NCI-H2227 treated with DMSO at 0.1 percent for 48 hours (cell line): ENCODE measurements around the gene MRPS21.
A peak's percentile ranks its signal among the peaks of the same experiment; 100 is the strongest.
"Not testable (repeated sequence)": the region's sequence is repeated elsewhere in the genome, so short reads cannot be mapped to it uniquely, and the experiment has no call there.

Experiments used
- DNase-seq: peaks from one replicate; lab custom pipeline; 2025; lab: John Stamatoyannopoulos, UW

The MRPS21 gene

GRCh38 chr1:150281758-150282557 lies 11.7 kb upstream of the MRPS21 start, which contains the start of gene CIART:
Gene CIART (plus strand): TSS chr1:150282554. CDS start chr1:150283268, 714 bp downstream.
- DNase-seq: peak; percentile 99

- no peak for DNase-seq
Observed at GRCh38 chr1:150282558-150282958, 11.1 kb upstream of the MRPS21 start.

- no peak for DNase-seq
Observed at GRCh38 chr1:150283260-150283659, 10.4 kb upstream of the MRPS21 start.

- no peak for DNase-seq
Observed at GRCh38 chr1:150288382-150288781, 5.3 kb upstream of the MRPS21 start.

GRCh38 chr1:150288822-150289221 lies 4.8 kb upstream of the MRPS21 start:
- no peak for DNase-seq

DNA sequence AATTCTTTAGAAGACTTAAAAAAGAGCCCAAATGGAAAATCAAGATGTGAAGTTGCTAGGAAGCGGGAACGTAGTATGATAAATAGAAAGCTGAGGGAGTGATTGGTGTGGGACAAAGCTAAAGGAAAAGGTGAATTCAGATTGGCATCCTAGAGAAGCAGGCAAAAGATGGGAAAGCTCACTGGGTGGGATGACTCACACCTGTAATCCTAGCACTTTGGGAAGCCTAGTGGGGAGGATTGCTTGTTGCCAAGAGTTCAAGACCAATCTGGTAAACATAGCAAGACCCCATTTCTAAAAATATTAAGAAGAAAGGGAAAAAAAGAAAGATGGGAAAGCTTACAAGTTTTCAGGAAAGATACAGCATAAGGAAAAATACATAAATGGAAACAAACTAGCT lies 1.8 kb downstream of the MRPS21 start:
- DNase-seq: no peak

DNA sequence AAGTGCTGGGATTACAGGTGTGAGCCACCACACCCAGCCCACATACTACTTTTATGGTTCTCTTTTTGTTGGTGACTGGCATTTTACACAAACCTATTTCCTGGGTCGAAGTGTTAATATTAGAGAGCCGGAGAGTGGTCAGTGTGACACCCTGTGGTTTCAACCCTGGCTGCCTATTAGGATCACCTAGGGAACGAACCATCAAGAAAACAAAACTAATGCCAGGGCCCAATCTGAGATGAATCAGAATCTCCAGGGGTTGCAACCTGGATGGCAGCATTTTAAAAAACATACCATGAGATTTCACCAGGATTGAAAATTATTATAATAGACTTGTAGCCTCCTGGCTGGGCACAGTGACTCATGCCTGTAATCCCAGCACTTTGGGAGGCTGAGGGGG lies 6.1 kb downstream of the MRPS21 start:
- DNase-seq: no peak

GRCh38 chr1:150302338-150302737 lies 8.7 kb downstream of the MRPS21 start:
- no peak for DNase-seq

- no peak for DNase-seq
Observed at GRCh38 chr1:150302902-150303301, 9.2 kb downstream of the MRPS21 start.

DNA sequence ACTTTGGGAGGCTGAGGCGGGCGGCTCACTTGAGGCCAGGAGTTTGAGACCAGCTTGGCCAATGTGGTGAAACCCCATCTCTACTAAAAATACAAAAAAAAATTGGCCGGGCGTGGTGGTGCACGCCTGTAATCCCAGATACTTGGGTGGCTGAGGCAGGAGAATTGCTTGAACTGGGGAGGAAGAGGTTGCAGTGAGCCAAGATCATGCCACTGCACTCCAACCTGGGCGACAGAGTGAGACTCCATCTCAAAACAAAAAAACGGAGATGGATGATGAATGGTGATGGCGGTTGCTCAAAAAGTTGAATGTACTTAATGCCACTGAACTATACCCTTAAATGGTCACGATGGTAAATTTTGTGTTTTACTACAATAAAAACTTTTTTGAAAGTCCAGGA lies 14.9 kb downstream of the MRPS21 start:
- DNase-seq: not testable (repeated sequence)

- no peak for DNase-seq
Observed at GRCh38 chr1:150309758-150310508, 16.3 kb downstream of the MRPS21 start.

DNA sequence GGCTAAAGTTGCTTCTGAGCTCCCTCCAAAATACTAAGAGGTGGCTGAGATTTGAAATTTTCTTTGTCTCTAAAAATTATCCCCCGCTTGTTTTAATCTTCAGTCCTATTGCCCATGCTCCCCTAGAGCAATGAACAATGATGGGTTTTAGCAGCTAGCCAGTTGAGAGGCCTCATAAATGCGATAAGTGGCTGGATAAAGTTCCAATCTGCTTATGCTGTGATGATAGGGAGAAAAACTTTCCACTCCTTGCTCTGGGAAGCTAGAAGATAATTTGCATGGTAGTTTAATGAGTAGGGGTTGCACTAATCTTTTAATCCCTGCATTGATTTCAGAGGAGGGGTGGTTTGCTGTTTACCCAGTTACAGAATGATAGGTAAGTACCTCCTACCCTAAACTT lies 18.1 kb downstream of the MRPS21 start:
- DNase-seq: no peak

GRCh38 chr1:150314691-150315090 lies 21.0 kb downstream of the MRPS21 start:
- not testable (repeated sequence) for DNase-seq

DNA sequence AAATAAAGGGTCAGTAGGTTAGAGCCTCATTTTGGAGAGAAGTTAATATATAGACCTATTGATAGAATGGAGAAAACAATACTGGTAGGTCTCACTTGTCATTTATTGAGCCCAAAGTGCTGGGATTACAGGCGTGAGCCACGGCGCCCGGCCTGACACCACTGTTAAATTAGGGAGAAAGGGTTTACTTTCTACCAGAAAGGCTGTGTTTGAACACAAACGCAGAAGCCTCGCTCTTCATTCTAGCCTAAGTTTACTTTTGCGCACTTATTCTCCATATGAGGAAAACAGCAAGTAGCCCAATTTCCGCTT lies 27.0 kb downstream of the MRPS21 start:
- no peak for DNase-seq

DNA sequence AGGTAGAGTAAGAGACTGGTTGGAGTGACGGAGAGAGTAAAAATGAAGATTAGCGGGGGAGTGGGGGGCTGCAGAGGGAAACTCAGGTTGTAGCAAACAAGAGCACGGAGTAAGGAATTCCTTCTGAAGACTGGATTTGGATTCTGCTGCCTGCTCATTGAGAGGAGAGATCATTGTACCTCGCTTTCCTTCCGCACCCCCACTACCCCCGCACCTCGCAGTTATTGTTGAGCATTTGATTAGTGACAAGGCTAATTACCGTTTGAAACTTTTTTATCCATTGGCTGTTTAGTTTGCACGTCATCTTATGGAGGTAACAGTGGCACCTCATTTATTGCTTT lies 28.1 kb downstream of the MRPS21 start:
- DNase-seq: peak; percentile 33

DNA sequence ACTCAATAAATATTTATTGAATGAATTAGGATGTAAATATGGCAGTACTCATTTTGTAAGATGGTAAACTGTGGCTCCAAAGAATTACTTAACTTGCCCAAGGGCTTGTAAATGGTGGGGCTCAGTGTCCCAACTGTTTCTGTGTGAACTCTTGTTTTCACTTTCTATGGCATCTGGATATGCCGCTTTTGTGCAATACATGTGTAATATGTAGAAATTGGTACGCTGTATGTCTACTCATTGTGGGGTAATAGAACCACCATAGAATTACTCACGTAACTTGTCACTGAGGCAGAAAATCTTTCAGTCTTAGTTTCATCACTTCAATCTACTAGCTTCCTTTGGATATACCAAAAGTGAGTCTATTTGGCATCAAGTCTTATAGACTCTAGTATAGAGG lies 28.6 kb downstream of the MRPS21 start:
- DNase-seq: no peak

- DNase-seq: no peak
Observed at GRCh38 chr1:150332651-150333290, 39.1 kb downstream of the MRPS21 start.

GRCh38 chr1:150346316-150346715 lies 52.7 kb downstream of the MRPS21 start:
- DNase-seq: no peak

DNA sequence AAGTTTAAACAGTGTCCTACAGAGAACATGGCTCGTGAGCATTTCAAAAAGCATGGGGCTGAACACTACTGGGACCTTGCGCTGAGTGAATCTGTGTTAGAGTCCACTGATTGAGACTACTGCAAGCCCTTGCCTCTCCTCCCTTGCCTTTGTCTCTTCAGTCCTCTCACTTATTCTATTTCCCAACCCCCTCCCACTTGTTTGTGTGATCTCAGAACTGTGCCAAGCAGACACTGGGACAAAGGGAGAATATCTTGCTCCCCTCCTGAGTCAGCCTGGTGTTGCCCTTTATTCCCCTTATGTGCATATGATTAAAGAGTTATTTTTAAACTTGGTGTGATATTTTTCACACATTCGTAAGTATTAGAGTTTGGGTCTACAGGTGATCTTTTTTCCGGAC lies 59.2 kb downstream of the MRPS21 start:
- DNase-seq: no peak
